Femur (tissue), 1 donor: ENCODE measurements around the gene SORCS2.

Experiments used
- DNase-seq: peaks from one replicate; pipeline ENCODE4 v3.0.0-alpha.2; 2017

Gene SORCS2

DNA sequence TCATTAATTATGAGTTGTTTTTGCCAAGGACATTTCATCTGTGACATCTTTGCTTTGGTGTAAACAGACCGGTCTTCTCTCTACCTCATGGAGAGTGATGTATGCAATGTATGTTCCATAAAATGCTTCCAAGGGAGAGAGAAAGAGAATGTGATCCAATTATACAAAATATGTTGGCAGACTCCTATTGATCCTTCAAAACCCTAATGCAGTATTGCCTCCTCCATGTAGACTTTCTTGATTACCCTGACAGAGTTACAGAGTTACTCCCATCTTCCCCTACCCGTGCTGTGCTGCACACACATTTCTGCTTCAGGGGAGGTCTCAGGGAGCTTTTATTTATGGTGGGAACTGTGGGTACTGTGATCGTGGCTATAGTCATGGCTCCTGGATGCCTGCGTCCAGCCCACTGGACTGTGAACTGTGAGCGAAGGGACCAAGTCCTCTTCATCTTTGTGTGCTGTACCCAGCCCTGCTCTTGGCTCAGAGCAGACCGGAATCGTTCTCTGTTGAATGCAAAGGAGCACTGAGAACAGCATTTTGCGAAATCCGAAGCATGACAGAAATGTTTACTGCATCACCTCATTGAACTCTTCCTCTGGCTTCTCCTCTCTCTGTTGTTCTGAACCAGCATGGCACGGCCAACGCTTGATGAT, 32.7 kb downstream of the SORCS2 start:
- DNase-seq, result no peak

DNA sequence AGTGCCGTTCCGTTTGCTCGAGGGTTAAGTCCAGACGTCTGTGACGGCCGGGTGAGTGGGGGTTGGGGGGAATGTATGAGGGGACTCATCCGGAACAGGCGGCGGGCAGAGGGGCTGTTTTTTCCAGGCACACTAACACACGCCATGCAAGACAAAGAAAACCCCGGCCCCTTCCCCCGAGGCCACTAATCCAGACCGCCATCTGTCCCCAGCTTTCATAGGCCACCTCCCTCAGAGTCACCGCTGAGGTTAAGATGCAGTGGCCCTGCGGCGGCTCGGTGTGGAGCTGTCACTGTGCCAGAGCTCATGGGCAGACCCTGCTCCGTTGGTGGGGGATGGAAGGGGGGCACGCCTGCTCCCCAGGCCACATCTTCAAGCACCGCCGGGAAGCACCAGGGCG, 34.1 kb downstream of the SORCS2 start:
- no peak for DNase-seq

DNA sequence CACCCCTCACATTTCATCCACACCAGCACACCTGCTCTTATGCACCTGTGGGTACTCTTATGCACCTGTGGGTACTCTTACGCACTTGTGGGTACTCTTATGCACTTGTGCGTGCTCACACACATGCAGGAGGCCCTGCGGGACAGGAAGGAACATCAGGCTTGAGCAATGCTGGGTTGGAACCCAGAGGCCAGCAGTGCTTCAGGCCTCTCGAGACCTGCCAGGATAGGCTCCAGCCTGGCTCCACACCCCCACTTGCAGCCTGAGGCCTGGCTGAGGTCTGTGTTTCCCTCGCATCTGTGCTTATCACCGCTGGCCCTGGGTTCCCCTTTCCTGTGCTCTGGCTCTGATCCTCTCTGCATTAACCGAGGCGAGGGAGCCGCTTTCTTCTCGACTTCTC, 34.7 kb downstream of the SORCS2 start:
- DNase-seq, result no peak

DNA sequence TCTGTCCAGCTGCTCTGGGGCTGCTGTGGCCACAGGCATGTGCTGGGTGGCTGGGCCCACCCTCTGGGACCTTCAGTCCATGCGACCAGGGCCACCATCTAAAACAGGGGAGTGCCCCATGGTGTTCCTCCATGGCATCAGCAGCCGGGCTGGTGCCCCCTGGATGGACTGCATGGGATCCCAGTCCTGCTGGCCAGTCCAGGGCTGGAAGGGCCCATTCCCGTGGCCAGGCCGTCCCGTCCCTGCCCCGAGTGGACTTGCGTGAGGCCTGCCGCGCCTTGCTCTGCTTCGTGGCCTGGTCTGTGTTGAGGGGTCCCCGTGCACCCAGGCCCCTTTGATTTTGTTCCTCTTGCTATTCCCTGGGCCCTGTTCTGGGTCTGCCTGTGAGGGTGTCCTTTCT, 36.4 kb downstream of the SORCS2 start:
- DNase-seq, result no peak

DNA sequence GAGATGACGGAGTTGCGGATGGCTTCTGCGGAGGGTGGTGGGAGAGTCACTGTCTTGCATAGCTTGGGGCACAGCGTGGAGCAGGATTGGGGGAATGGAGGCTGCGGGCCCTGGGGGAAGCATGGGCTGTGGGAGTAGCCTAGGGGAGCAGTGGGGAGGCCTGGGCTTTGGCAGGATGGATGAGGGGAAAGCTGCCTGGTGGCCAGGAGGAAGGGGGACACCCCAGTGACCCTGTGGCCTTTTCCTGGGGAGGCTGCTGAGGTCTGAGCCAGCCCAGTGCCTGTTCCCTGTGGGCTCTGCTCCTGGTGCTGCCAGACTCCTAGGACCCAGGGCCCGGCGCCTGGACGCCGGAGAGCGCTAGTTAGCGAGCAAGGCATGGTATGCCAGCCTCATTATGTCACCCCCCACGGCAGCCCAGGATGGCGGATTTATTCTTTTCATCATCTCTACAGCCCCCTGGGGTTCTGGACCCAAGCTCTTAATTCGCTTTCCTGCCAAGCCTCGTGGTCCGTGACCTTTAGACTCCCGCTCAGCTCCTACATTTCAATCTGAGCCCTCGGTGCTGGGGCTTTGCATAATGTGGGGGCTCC, 39.8 kb downstream of the SORCS2 start:
- no peak for DNase-seq

DNA sequence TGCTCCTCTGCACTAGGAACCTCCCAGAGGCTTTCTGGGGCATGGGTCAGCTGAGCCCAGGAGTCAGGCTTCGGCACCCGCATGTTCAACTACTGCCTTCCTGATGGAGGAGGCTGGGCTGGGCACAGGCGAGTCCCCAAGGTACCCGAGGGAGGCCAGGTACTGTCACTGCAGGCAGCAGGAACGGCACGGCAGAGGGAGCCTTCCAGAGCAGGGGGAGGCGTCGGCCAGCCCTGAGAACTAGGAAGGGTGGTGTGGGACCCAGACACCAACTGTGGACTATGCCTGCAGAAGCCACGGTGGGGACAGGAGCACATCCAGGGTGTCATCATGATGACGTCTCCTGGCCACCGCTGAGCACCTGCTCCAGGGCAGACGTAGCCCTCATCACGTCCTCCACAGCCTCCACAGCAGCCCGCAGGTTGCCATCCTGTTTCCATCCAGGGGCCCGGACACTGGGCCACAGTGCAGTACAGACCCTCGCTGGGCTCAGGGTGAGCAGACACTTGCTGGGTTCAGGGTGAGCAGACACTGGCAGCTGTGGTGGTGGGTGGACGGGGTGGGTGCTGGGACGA, 40.8 kb downstream of the SORCS2 start:
- no peak for DNase-seq

DNA sequence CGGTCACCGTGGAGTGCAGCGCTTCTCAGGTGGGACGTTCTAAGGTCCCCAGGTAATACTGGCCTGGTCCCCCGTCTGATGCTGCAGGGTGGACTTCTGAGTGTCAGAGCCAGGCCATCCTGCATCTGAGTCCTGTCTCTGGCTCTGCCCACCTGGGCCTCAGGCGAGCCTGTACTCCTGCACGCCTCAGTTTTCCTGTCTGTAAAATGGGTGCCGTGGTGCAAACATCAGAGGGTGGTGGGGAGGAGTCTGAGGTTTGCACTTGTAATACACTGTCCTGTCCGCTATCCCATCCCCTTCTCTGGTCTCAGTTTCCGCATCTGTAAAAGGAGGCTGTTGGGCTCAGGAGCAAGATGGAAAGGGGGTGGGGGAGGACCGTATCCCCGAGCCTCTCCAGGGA, 41.3 kb downstream of the SORCS2 start:
- no peak for DNase-seq

DNA sequence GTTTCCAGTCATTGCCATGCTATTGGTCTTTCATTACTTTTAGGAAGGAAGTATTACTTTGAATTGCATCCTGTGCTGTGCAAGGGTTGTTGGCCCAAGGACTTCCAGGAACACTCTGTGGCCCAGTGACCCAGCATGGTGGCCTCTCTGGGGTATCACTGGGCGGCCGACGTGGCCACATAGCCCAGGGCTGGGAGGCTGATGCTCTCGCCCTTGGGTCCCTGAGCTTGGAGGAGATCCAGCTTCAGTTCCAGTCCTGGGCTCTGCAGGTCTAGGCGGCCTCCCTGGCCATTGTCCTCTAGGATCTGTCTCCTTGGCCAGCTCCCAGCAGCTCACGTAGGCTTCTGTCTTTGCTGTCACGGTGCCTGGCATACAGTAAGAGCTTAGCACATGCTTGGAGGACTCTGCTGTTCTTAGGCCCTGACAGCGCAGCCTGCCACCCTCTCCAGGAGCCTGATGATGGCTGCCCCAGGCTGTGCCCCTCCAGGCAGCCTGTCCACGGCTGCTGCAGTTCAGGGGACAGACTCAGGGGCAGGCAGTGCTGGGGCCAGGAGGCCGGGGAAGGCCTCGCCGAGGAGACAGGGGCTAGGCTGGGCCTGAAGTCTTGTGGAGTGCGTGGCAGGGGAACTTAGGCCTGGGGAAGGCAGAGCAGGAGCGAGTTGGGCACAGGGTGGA, 42.2 kb downstream of the SORCS2 start:
- no peak for DNase-seq

DNA sequence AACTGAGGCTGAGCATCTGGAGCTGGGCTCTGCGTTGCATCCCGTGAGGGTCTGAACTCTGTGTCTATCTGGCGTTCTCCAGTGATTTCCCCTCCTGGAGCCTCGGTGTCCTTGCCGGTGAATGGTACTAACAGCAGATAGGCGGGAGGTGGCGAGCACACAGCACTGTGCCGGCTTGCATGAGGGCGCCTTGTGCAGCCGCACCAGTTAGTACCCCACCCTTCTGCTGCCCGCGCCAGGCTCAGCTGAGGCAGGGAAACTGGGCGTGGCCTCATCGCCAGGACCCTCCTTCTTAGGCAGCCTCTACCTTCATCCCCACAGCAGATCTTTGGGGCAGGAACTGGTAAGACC, 42.7 kb downstream of the SORCS2 start:
- no peak for DNase-seq

DNA sequence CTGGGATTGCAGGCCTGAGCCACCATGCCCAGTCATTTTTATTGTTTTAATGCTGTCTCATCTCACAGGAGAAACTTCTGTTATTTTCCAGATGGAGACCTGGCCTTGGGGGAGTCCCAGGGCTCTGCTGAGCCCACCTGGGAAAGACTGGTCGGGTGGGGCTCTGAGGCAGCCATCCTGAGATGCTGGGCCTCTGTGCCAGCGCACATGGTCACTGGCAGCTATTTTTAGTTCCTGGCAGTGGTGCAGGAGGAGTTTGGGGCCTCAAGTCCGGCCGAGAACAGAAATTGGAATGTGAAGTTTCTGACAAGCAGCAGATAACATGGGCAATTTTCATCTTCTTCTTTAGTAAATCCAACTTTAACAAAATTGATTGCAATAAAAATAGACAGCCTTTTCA, 44.5 kb downstream of the SORCS2 start:
- DNase-seq, result no peak

DNA sequence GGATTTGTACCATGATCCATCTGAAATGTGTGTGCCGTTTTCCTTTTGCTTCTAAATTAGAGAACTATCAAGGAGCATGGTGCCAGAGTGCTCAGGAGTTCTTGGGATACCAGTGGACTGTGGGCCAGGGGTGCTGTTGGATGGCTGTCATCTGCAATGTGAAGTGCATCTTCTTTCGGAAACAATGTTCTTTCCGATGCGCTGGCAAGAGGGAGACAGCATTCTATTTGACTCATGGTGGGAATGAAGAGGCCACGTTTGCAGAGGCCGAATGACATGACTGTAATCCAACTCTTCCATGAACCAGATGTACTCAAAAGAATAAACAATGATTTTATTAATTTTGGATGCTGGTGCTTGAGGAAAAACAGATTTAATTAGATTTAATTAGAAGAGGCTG, 45.5 kb downstream of the SORCS2 start:
- no peak for DNase-seq

DNA sequence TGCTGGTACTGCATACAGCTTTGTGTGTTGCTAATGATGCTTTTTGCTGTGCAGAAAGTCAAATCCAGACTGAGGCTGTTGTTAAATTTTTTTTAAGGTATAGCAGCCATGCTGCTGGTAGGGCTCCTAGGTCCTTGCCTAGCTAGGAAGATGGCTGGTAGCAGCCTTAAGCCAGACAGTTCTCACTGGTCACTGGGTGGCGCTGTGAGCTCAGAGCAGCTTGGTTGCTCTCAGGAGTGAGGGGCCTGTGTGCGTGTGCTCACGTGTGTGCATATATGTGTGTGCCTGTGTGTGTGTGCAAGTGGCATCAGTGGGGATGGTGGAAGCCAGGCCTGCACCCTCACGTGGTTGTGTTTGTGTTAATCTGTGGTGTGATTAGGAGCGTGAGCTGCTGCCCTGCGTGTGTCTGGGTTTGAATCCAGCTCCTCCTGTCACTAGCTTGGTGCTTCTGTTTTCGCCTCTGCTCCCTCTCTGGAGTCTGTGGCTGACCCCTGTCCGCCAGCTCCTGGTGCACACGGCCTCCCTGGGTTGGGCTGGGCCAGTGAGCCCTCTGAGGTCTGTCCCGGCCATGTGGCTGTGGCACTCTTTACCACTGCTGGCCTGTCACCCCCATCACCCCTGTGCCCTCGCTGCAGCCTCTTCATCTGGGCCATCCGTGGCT, 46.1 kb downstream of the SORCS2 start:
- DNase-seq, result no peak

DNA sequence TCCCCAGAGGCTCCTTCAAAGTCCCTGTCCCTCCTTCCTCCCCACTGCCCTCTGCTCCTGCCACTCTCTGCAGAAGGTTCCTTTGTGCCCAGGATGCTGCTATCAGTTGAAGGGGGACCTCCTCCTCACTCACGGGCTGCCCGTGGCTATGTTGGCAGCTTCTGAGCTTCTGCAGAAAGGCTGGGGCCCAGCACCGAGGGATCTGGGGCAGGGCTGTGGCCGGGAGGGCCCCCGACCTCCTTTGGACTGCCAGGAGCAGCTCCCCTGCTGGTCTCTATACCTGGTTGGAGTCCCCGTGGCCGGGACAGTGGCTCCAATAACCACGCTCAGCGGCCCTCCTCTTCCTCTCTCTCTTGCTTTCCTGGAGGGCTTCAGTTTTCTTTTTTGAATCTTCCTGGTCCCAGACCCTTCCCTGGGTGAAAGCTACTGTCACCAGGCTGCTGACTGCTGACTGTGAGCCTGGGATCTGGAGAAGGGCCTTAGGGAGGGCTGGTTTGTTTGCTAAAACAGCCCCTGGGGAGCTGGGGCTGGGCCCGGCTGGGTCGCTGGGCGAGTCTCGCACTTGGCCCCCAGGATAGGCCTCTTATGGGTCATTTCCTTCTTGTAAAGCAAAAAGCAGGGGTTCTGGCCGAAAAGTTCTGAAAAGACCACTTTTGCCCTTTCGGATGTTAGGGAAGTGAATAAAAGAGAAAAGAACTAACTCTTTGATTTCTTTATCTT, 46.9 kb downstream of the SORCS2 start:
- no peak for DNase-seq

DNA sequence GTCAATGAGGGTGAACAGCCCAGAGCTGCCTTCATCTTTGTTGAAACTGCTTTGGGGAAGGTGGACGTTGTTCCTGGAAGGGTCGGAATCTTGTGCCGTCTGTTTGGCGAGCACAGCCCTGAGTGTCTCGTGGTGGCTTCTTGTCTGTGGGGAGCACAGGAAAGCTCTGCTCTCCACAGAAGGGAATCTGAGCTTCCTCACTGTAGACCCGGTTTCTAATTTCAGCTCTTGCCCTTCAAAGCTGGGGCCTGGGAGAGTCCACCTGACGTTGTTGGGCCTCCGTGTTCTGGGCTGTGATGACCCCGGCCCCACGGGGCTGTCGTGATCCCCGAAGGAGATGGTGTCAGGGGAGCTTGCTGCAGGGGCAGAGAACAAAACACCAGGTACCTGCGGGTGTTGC, 47.5 kb downstream of the SORCS2 start:
- no peak for DNase-seq

DNA sequence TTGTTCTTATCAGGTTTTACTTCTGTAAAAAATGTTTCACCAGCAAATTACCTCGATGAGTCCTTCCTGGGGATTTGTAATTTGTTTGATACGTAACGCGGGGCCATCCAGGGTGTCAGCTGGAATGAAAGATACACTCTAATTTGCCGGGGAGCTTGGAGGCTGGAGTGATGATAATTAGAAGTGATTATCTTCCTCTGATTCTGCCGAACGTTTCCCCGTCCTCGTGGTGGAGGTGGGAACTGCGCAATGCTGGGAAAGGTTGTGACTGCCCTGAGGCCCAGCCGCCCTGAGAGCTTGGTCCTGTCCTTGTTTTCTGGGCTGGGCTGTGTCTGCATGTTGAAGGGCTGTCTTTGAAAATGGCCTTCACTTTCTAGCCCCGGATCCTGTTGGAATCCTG, 48.0 kb downstream of the SORCS2 start:
- DNase-seq, result no peak

DNA sequence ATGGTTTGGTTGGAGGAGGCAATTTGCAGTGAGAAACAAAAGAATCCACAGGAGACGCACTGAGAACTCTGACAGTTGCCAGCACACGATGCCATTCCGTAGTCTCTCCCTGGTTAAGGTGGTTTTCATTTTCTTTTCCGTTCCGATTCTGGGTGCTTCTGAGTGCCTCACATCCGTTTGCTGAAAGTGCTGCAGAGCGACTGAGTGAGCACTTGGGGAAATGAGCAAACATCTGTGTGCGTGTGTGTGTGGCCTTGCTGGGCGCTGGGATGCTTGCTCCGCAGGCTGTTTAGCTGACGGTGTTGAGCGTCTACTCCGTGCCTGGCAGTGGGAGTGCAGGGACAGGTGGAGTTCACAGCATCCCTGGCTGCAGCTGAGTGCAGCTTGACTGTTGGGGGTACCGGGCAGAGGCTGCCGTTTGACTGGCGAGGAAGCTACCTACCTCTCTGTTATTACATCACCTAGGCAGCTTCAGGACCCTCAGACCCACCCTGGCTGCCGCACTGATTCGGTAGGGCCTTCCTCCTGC, 49.3 kb downstream of the SORCS2 start:
- DNase-seq, result no peak

DNA sequence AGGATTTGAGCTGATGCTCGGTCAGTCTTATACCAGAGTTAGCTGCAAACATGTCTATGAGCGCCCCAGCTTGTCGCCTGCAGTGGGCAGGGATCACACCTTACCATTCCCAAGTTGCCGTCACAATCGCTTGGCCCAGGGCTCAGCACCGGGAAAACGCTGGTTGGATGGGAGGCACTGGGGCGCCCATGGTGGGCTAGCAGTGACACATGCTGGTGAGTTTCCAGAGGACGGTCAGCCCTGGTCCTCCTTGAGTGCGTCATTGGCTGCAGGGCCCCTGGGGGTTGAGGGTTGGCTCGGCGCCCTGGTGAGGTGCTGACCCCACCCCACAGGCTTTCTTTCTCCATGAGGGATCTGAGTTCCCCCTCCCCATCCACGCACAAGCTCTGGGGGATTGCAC, 50.4 kb downstream of the SORCS2 start:
- DNase-seq, result no peak

DNA sequence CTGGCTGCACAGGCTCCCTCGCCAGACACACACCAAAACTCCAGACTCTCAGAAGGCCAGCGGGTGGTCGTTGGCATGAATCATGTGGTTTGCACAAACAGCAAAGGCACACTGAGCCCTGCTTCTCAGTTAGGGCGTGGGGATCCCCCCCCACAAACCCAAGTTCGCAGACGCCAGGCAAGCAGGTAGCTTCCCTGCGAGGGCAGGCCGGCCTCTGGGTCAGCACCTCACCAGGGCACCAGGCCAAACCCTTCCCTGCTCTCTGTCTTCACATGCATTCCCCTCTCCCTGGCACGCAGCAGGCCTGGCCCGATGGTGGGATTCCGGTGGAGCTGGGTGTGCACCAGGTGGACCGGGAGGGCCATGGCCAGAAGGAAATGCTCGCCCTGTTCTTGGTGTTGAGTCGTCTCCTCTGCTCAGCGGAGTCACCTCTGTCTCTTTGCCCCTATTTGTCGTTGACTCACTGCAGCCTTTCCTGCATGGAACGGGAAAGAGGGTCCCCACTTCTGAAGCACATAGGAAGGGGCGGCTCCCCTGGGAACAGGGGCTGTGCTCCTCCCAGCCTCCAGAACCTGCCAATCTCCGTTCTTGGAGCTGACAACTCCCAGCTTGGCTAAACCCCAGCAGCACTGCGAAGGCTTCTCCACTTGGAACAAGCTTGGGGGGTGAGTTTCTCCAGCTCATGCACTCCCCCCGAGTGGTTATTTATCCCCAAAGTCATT, 51.4 kb downstream of the SORCS2 start:
- no peak for DNase-seq

DNA sequence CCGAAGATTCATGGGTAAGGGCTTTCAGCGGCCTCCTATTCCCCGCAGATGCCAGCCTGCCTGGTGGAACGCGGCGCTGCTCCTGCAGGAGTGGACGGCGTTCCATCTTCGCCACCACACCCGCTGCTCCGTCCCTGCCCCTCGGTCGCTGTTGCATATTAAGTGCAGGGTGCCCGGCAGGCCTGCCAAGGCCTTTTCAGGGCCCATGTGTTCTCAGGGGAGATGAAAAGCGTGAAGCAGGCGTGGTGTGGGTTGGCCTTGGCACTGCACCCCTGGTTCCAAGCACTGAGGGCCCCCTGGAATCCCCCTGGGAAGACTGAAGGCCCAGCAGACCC, 52.0 kb downstream of the SORCS2 start:
- DNase-seq, result no peak

DNA sequence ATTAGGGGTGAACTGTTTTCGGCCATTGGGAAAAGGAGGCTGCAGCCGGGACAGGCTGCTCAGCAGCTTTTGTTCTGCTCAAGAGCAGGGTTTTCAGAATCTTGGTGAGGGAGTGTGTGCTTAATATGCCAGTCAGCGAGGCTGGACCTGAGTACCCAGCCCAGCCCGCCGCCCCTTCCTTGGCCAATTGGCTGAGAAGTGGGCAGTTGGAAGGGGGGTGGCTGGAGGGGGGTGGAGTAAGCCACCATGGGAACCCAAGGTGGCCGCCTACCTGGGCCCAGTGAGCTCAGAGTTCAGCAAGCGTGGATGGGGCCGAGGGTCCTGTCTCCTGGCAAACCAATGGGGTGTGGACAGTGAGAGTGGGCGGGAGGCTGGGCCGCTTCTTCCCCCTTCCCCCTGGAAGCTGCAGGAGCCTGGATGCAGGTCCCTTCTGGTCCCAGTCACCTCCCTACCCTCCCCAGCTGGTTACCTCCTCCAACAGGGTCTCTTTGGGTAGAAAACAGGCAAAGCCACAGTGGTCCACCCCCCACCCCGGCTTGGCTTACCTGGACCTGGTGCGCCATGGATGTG, 52.5 kb downstream of the SORCS2 start:
- DNase-seq, result no peak

DNA sequence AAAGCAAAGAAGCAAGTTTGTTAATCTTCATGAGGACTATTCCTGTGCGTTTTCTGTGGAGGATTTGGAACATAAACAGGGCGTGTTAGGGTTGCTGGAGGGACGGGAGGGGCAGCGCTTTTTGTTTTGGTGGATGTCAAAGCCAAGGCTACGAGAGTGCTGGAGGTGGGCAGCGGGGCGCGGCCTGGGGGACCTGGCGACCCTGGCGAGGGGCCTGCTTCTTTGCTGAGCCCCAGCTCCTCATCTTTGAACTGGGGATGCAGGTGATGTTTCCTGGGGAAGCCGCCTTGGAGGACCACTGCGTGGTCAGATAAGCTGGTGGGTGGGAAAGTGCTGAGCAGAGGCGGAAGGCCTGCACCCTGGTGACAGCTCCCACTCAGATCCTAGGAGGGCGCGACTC, 55.2 kb downstream of the SORCS2 start:
- no peak for DNase-seq

DNA sequence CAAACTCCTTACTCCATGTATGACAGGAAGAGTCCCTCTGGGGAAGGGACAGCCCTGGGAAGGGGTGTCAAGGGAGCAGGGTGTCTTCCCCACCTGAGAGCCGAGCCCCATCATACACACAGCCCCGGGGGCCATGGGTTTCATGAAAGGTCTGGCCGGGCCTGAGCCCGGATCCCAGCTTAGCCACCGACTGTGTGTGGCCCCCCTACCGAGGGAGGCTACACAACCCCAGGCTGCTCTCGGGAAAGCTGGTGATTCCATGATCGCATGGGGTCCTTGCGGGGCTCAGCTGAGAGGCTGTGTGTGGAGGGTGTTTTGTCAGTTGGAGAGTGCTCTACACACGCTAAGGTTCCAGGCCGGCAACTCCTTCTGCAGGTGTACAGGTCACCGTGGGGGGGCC, 55.6 kb downstream of the SORCS2 start:
- no peak for DNase-seq
